ENCODE data around the gene KRTAP2-1. TPM values are rescaled to one million over a fixed set of nuclear protein-coding genes. Genes with fewer than 3 reads are reported as not detected.
"Not testable (repeated sequence)": the region's sequence is repeated elsewhere in the genome, so short reads cannot be mapped to it uniquely, and the experiment has no call there.

Gene KRTAP2-1
- total RNA-seq, 1 donor from 2014 or later: not detected

DNA sequence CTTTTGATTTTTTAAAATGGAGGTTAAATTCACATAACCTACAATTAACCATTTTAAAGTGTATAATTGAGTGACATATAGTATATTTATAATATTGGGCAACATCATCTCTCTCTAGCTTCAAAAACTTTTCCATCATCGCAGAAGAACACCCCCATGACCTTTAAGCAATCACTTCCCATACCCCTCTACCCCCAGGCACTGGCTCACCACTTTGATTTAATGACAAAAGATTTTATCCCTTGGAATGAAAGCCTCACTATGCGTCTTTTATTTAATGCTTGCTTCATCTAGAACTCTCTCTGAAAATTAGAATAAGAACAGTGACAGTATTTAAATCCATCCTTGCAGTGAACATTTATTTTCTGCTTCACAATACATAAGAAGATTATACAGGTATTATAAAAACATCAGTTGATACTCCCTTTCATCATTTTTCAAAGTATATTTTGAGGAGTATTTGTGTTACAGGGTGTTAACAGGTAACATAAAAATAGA lies 9.2 kb downstream of the KRTAP2-1 start:
- Histone ChIP-seq H3K27me3 (ENCODE audit: control insufficient read depth in 3 of 3, insufficient read depth in 3 of 3, low read length in 3 of 3) (peaks cover 0 to 5% (median 3%) of the 10 kb centered on the region in 3 donors), H3K36me3 (ENCODE audit: control insufficient read depth in 3 of 3, insufficient read depth in 3 of 3, low read length in 3 of 3) (no peaks in the 10 kb centered on the region), H3K27ac (ENCODE audit: low read depth, low read length) (no peak overlapping the region), H3K4me1 (ENCODE audit: control insufficient read depth in 3 of 3, insufficient read depth in 3 of 3, low read length in 3 of 3) (no peaks in the 10 kb centered on the region), H3K9ac (ENCODE audit: low read depth in 1 of 3, low read length in 3 of 3) (no peak overlapping the region), H3K9me3 (ENCODE audit: control insufficient read depth in 3 of 3, low read length in 3 of 3) (no peaks in the 10 kb centered on the region), H3K4me3 (ENCODE audit: low read length in 3 of 3) (no peak overlapping the region)

DNA sequence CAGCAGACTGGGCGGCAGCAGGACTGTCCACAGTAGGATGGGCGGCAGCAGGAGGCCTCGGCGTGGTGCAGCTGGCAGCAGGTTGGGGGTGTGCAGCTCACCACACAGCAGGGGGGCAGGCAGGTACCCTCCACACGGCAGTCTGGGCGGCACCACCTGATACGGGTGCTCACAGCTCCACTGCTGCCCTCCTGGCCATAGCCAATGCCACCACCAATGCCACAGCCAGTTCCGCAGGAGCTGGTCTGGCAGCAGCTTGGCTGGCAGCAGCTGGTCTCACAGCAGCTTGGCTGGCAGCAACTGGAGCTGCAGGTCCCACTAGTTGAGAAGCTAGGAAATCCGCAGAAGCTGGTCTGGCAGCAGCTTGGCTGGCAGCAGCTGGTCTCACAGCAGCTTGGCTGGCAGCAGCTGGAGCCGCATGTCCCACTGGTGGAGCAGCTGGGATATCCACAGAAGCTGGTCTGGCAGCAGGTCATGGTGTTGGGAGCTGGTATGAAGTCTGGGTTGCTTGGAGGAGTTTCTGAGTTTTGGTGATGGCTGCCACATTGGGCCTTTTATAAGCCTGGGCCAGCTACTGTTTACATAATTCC lies 12.7 kb downstream of the KRTAP2-1 start, which contains the start of gene KRTAP1-3:
KRTAP1-3 (minus strand) TSS at position 529 of the 590 bp plus-strand sequence; CDS start at position 476, 53 bp downstream.
- H3K27ac ChIP-seq (ENCODE audit: low read depth, low read length): not testable (repeated sequence)

GRCh38 chr17:41029633-41030245 lies 17.4 kb downstream of the KRTAP2-1 start, which contains the start of gene KRTAP1-4:
Gene KRTAP1-4, minus strand, starts transcription at chr17:41030195. Its CDS starts 117 bp downstream, at chr17:41030078.
- H3K27me3 ChIP-seq (ENCODE audit: control insufficient read depth in 3 of 3, insufficient read depth in 3 of 3, low read length in 3 of 3): peaks cover 11 to 21% (median 18%) of the 10 kb centered on the region in 3 donors

More for the DNA sequence above, 12.7 kb downstream of the KRTAP2-1 start, which contains the start of gene KRTAP1-3:
- H3K4me1 ChIP-seq (ENCODE audit: control insufficient read depth in 3 of 3, insufficient read depth in 3 of 3, low read length in 3 of 3); H3K9me3 ChIP-seq (ENCODE audit: control insufficient read depth in 3 of 3, low read length in 3 of 3); H3K9ac ChIP-seq (ENCODE audit: low read depth in 1 of 3, low read length in 3 of 3); H3K4me3 ChIP-seq (ENCODE audit: low read length in 3 of 3); H3K36me3 ChIP-seq (ENCODE audit: control insufficient read depth in 3 of 3, insufficient read depth in 3 of 3, low read length in 3 of 3): not testable (repeated sequence)
- peaks cover 0 to 18% (median 11%) of the 10 kb centered on the region in 3 donors for H3K27me3 ChIP-seq (ENCODE audit: control insufficient read depth in 3 of 3, insufficient read depth in 3 of 3, low read length in 3 of 3)

DNA sequence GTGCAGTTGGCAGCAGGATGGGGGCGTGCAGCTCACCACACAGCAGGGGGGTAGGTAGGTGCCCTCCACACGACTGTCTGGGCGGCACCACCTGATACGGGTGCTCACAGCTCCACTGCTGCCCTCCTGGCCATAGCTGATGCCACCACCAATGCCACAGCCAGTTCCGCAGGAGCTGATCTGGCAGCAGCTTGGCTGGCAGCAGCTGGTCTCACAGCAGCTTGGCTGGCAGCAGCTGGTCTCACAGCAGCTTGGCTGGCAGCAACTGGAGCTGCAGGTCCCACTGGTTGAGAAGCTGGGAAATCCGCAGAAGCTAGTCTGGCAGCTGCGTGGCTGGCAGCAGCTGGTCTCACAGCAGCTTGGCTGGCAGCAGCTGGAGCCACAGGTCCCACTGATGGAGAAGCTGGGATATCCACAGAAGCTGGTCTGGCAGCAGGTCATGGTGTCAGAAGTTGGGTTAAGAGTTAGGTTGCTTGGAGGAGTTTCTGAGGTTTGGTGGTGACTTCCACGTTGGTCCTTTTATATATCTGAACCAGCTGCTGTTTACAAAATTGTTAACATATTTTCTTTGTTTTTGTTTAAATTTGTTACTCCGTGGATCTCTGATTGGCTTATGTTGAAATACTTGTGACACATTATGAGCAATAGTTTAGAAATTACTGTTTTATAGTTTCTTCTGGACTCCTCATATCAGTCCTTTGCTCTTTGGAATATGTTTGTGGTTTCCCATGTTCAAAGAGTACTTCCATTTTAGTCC lies 20.2 kb downstream of the KRTAP2-1 start, which contains the start of gene KRTAP1-5:
KRTAP1-5 (minus strand) TSS at position 494 of the 757 bp plus-strand sequence; CDS start at position 441, 53 bp downstream.
- Histone ChIP-seq H3K4me1 (ENCODE audit: control insufficient read depth in 3 of 3, insufficient read depth in 3 of 3, low read length in 3 of 3) (no peaks in the 10 kb centered on the region), H3K9ac (ENCODE audit: low read depth in 1 of 3, low read length in 3 of 3) (no peak within 1 kb of the TSS), H3K27me3 (ENCODE audit: control insufficient read depth in 3 of 3, insufficient read depth in 3 of 3, low read length in 3 of 3) (peaks cover 11 to 23% (median 18%) of the 10 kb centered on the region in 3 donors), H3K36me3 (ENCODE audit: control insufficient read depth in 3 of 3, insufficient read depth in 3 of 3, low read length in 3 of 3) (no peaks in the 10 kb centered on the region), H3K27ac (ENCODE audit: low read depth, low read length) (no peak within 1 kb of the TSS), H3K4me3 (ENCODE audit: low read length in 3 of 3) (no peak within 1 kb of the TSS), H3K9me3 (ENCODE audit: control insufficient read depth in 3 of 3, low read length in 3 of 3) (no peaks in the 10 kb centered on the region)

More at GRCh38 chr17:41029633-41030245, 17.4 kb downstream of the KRTAP2-1 start, which contains the start of gene KRTAP1-4:
- Histone ChIP-seq H3K27ac (ENCODE audit: low read depth, low read length) (no peak within 1 kb of the TSS), H3K36me3 (ENCODE audit: control insufficient read depth in 3 of 3, insufficient read depth in 3 of 3, low read length in 3 of 3) (no peaks in the 10 kb centered on the region), H3K4me3 (ENCODE audit: low read length in 3 of 3) (no peak within 1 kb of the TSS), H3K9ac (ENCODE audit: low read depth in 1 of 3, low read length in 3 of 3) (no peak within 1 kb of the TSS), H3K4me1 (ENCODE audit: control insufficient read depth in 3 of 3, insufficient read depth in 3 of 3, low read length in 3 of 3) (no peaks in the 10 kb centered on the region), H3K9me3 (ENCODE audit: control insufficient read depth in 3 of 3, low read length in 3 of 3) (no peaks in the 10 kb centered on the region)

- Histone ChIP-seq H3K9me3 (ENCODE audit: control insufficient read depth in 3 of 3, low read length in 3 of 3) (no peaks in the 10 kb centered on the region), H3K4me1 (ENCODE audit: control insufficient read depth in 3 of 3, insufficient read depth in 3 of 3, low read length in 3 of 3) (no peaks in the 10 kb centered on the region), H3K27ac (ENCODE audit: low read depth, low read length) (no peak overlapping the region), H3K4me3 (ENCODE audit: low read length in 3 of 3) (no peak overlapping the region), H3K9ac (ENCODE audit: low read depth in 1 of 3, low read length in 3 of 3) (no peak overlapping the region), H3K27me3 (ENCODE audit: control insufficient read depth in 3 of 3, insufficient read depth in 3 of 3, low read length in 3 of 3) (peaks cover 11 to 13% (median 12%) of the 10 kb centered on the region in 3 donors), H3K36me3 (ENCODE audit: control insufficient read depth in 3 of 3, insufficient read depth in 3 of 3, low read length in 3 of 3) (no peaks in the 10 kb centered on the region)
Measured at GRCh38 chr17:41024697-41025096, 22.4 kb downstream of the KRTAP2-1 start.

- Histone ChIP-seq H3K9me3 (ENCODE audit: control insufficient read depth in 3 of 3, low read length in 3 of 3) (no peaks in the 10 kb centered on the region), H3K36me3 (ENCODE audit: control insufficient read depth in 3 of 3, insufficient read depth in 3 of 3, low read length in 3 of 3) (no peaks in the 10 kb centered on the region), H3K9ac (ENCODE audit: low read depth in 1 of 3, low read length in 3 of 3) (no peak overlapping the region), H3K4me3 (ENCODE audit: low read length in 3 of 3) (no peak overlapping the region), H3K27ac (ENCODE audit: low read depth, low read length) (no peak overlapping the region), H3K4me1 (ENCODE audit: control insufficient read depth in 3 of 3, insufficient read depth in 3 of 3, low read length in 3 of 3) (no peaks in the 10 kb centered on the region), H3K27me3 (ENCODE audit: control insufficient read depth in 3 of 3, insufficient read depth in 3 of 3, low read length in 3 of 3) (peaks cover 0 to 2% (median 0%) of the 10 kb centered on the region in 3 donors)
Measured at GRCh38 chr17:41020336-41020735, 26.8 kb downstream of the KRTAP2-1 start.

- no peaks in the 10 kb centered on the region for H3K27me3 ChIP-seq (ENCODE audit: control insufficient read depth in 3 of 3, insufficient read depth in 3 of 3, low read length in 3 of 3)
- no peaks in the 10 kb centered on the region for H3K4me1 ChIP-seq (ENCODE audit: control insufficient read depth in 3 of 3, insufficient read depth in 3 of 3, low read length in 3 of 3)
- H3K4me3 ChIP-seq (ENCODE audit: low read length in 3 of 3): no peak overlapping the region
- no peaks in the 10 kb centered on the region for H3K9me3 ChIP-seq (ENCODE audit: control insufficient read depth in 3 of 3, low read length in 3 of 3)
- no peak overlapping the region for H3K9ac ChIP-seq (ENCODE audit: low read depth in 1 of 3, low read length in 3 of 3)
- no peak overlapping the region for H3K27ac ChIP-seq (ENCODE audit: low read depth, low read length)
- H3K36me3 ChIP-seq (ENCODE audit: control insufficient read depth in 3 of 3, insufficient read depth in 3 of 3, low read length in 3 of 3): no peaks in the 10 kb centered on the region
Measured at GRCh38 chr17:41019415-41019814, 27.7 kb downstream of the KRTAP2-1 start.

DNA sequence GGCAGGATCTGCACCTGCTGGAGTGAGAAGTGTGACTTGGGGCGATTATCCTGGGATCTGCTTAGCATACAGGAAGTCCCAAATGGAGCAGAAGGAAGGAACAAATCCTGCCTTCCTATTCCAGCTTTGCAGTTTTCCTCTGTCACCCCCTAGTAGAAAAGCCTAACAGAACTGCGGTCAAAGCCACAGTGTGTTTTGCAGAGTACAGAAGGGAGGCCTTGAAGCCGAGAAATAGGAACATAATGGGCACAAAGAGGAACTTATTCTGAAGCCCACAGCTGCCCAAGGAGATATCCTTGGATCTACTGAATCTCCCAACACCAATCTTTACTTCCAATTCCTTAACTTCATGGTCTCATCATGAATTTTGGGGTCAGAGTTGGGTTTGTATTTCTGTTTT lies 28.6 kb downstream of the KRTAP2-1 start:
- H3K27me3 ChIP-seq (ENCODE audit: control insufficient read depth in 3 of 3, insufficient read depth in 3 of 3, low read length in 3 of 3): no peaks in the 10 kb centered on the region
- H3K4me1 ChIP-seq (ENCODE audit: control insufficient read depth in 3 of 3, insufficient read depth in 3 of 3, low read length in 3 of 3): no peaks in the 10 kb centered on the region
- no peak overlapping the region for H3K4me3 ChIP-seq (ENCODE audit: low read length in 3 of 3)
- H3K36me3 ChIP-seq (ENCODE audit: control insufficient read depth in 3 of 3, insufficient read depth in 3 of 3, low read length in 3 of 3): no peaks in the 10 kb centered on the region
- H3K27ac ChIP-seq (ENCODE audit: low read depth, low read length): no peak overlapping the region
- no peak overlapping the region for H3K9ac ChIP-seq (ENCODE audit: low read depth in 1 of 3, low read length in 3 of 3)
- H3K9me3 ChIP-seq (ENCODE audit: control insufficient read depth in 3 of 3, low read length in 3 of 3): no peaks in the 10 kb centered on the region

GRCh38 chr17:41016578-41017215 lies 30.4 kb downstream of the KRTAP2-1 start:
- Histone ChIP-seq H3K4me1 (ENCODE audit: control insufficient read depth in 3 of 3, insufficient read depth in 3 of 3, low read length in 3 of 3) (peaks cover 0 to 6% (median 5%) of the 10 kb centered on the region in 3 donors), H3K27ac (ENCODE audit: low read depth, low read length) (no peak overlapping the region), H3K9ac (ENCODE audit: low read depth in 1 of 3, low read length in 3 of 3) (no peak overlapping the region), H3K27me3 (ENCODE audit: control insufficient read depth in 3 of 3, insufficient read depth in 3 of 3, low read length in 3 of 3) (no peaks in the 10 kb centered on the region), H3K36me3 (ENCODE audit: control insufficient read depth in 3 of 3, insufficient read depth in 3 of 3, low read length in 3 of 3) (no peaks in the 10 kb centered on the region), H3K4me3 (ENCODE audit: low read length in 3 of 3) (no peak overlapping the region), H3K9me3 (ENCODE audit: control insufficient read depth in 3 of 3, low read length in 3 of 3) (no peaks in the 10 kb centered on the region)

Data from skeletal muscle tissue (tissue), 4 donors.